GM12878 (cell line): ENCODE data around the gene CCP110. TPM values are rescaled to one million over a fixed set of nuclear protein-coding genes. Genes with fewer than 3 reads are reported as not detected.

ENCODE experiments used
- BMI1 ChIP-seq: fragments of 450-650 bp; IDR thresholded peaks from 2 replicates; pipeline ENCODE4 v1.6.1; 2016; ENCODE audit warnings: mild to moderate bottlenecking, moderate library complexity, borderline replicate concordance
- CREB1 ChIP-seq: IDR thresholded peaks from 2 replicates; pipeline ENCODE4 v1.6.1; 2012; ENCODE audit warnings: low read depth, mild to moderate bottlenecking, inconsistent platforms
- CREM ChIP-seq: IDR thresholded peaks from 2 replicates; pipeline ENCODE4 v1.6.1; 2014; ENCODE audit warnings: antibody characterized with exemption, low read depth
- CUX1 ChIP-seq: IDR thresholded peaks from 2 replicates; pipeline ENCODE4 v1.6.1; 2012; ENCODE audit warnings: improper control_type of control experiment, low read depth, low read length; ENCODE audit not compliant: insufficient replicate concordance
- E2F4 ChIP-seq: IDR thresholded peaks from 2 replicates; pipeline ENCODE4 v1.6.1; 2012; ENCODE audit warnings: low read depth, low read length, improper control_type of control experiment
- EGR1 ChIP-seq, 2 experiments: IDR thresholded peaks; 1 replicate in 1 of 2; 2 replicates in 1 of 2; pipeline ENCODE4 v1.6.1; 2011 to 2012; ENCODE audit warnings: low read depth in 2 of 2, low read length in 2 of 2, borderline replicate concordance in 1 of 2, mild to moderate bottlenecking in 1 of 2, moderate library complexity in 1 of 2
- EZH2 ChIP-seq: IDR thresholded peaks from 2 replicates; pipeline ENCODE4 v1.6.1; 2012; ENCODE audit warnings: low read depth, mild to moderate bottlenecking, control low read depth, inconsistent platforms, low read length, borderline replicate concordance; ENCODE audit not compliant: control insufficient read depth
- FOS ChIP-seq: IDR thresholded peaks from 3 replicates; pipeline ENCODE4 v1.6.1; 2011; ENCODE audit warnings: borderline replicate concordance; ENCODE audit not compliant: insufficient read length; ENCODE audit errors: extremely low read depth
- FOXK2 ChIP-seq: fragments of 450-650 bp; IDR thresholded peaks from 2 replicates; pipeline ENCODE4 v1.6.1; 2017; ENCODE audit warnings: mild to moderate bottlenecking, moderate library complexity
- MXI1 ChIP-seq: fragments of 150-350 bp; IDR thresholded peaks from 2 replicates; pipeline ENCODE4 v1.6.1; 2011; ENCODE audit warnings: low read depth, mild to moderate bottlenecking, inconsistent platforms, low read length, improper control_type of control experiment
- MYB ChIP-seq: fragments of 150-350 bp; IDR thresholded peaks from 2 replicates; pipeline ENCODE4 v1.6.1; 2014; ENCODE audit warnings: mild to moderate bottlenecking, low read depth, low read length, borderline replicate concordance
- NFYB ChIP-seq: IDR thresholded peaks from 2 replicates; pipeline ENCODE4 v1.6.1; 2011; ENCODE audit warnings: low read depth, mild to moderate bottlenecking, low read length, improper control_type of control experiment, moderate library complexity; ENCODE audit not compliant: insufficient read depth
- NKRF ChIP-seq: fragments of 450-650 bp; conservative IDR thresholded peaks from 2 replicates; pipeline ENCODE4 v1.6.1; 2017; ENCODE audit warnings: mild to moderate bottlenecking, moderate library complexity
- PKNOX1 ChIP-seq: fragments of 450-650 bp; IDR thresholded peaks from 2 replicates; pipeline ENCODE4 v1.6.1; 2016; ENCODE audit warnings: mild to moderate bottlenecking
- RB1 ChIP-seq: fragments of 450-650 bp; formaldehyde crosslinking; IDR thresholded peaks from 2 replicates; pipeline ENCODE4 v1.6.1; 2017; ENCODE audit warnings: mild to moderate bottlenecking, borderline replicate concordance
- SIX5 ChIP-seq: IDR thresholded peaks from 2 replicates; pipeline ENCODE4 v1.6.1; 2011; ENCODE audit warnings: mild to moderate bottlenecking, low read depth, low read length, moderate library complexity; ENCODE audit not compliant: severe bottlenecking
- SMARCA5 ChIP-seq: fragments of 450-650 bp; IDR thresholded peaks from 2 replicates; pipeline ENCODE4 v1.6.1; 2017; ENCODE audit warnings: mild to moderate bottlenecking
- SP1 ChIP-seq: IDR thresholded peaks from one replicate; pipeline ENCODE4 v1.6.1; 2011; ENCODE audit warnings: low read depth, low read length
- SUPT20H ChIP-seq: IDR thresholded peaks from 2 replicates; pipeline ENCODE4 v1.6.1; 2011; ENCODE audit warnings: low read depth, mild to moderate bottlenecking, low read length, moderate library complexity, borderline replicate concordance; ENCODE audit not compliant: control insufficient read depth
- polyA plus RNA-seq, 11 experiments: library from polyadenylated mRNA; depleted of rRNA in 4 of 11; unstranded in 6 of 11; stranded (reverse) in 5 of 11; fragments of >200 nt; fragmentation: Nextera tagmentation in 4 of 11; fragmentation: Illumina TruSeq in 1 of 11; extraction: Ambion mirVana in 4 of 11; extraction: Trizol in 1 of 11; gene quantifications; 1 replicate in 1 of 11; 2 replicates in 10 of 11; pipeline versions ENCODE4 v1.2.1 to v1.2.3, GENCODE V29; 2011 to 2016; ENCODE audit warnings: inconsistent platforms in 2 of 11, missing spikeins in 2 of 11, low read depth in 1 of 11
- total RNA-seq, 4 experiments: library from RNA; depleted of rRNA in 3 of 4; stranded (reverse); fragments of >200 nt in 3 of 4; fragmentation: Illumina TruSeq in 1 of 4; extraction: Trizol in 1 of 4; gene quantifications; 2 replicates each; pipeline versions ENCODE4 v1.2.1 to v1.2.3, GENCODE V29; 2013 to 2021

Gene CCP110
- total and polyA plus RNA-seq, 10 of the 15 experiments (the other 5 are each of a cell fraction or from before 2014, with no cell fraction given): 6.4 to 38.1 (median 26.7) TPM

GRCh38 chr16:19521471-19522396, 2.0 kb upstream of the CCP110 start, which contains the start of gene GDE1 (continued):
- TF ChIP-seq SUPT20H (no peak), SIX5 (no peak), MXI1 (peak; percentile 76), MYB (no peak), SP1 (peak; percentile 80), EZH2 (no peak), BMI1 (peak; percentile 86), RB1 (peak; percentile 86; the same call in 1 of the 2 replicates), CREB1 (peak; percentile 59; the same call in 1 of the 2 replicates), SMARCA5 (0 out of 2 replicates have a peak, but pooled peaks have one; percentile 63), PKNOX1 (peak; percentile 43; the same call in 1 of the 2 replicates), CUX1 (no peak), NKRF (peak; percentile 88), CREM (no peak), E2F4 (no peak), FOXK2 (no peak), NFYB (peak; percentile 64; the same call in 1 of the 2 replicates), FOS (no peak), EGR1 (IDR thresholded peaks at IDR 0.05; ENCODE audit: borderline replicate concordance in 1 of 2, low read depth in 2 of 2, low read length in 2 of 2) (no peak)
